Hepatocyte (in vitro differentiated cells): ENCODE results near the gene TMEM182. TPM values are rescaled to one million over a fixed set of nuclear protein-coding genes. Genes with fewer than 3 reads are reported as not detected.

Experiments used
- DNase-seq: peaks from one replicate; pipeline ENCODE4 v3.0.0-alpha.2; 2016; ENCODE audit warnings: low spot score
- H2AFZ ChIP-seq: fragments of 200-600 bp; sonication (generic); 2 replicates; pipeline ENCODE4 v1.6.0; 2016; ENCODE audit warnings: antibody characterized with exemption, mild to moderate bottlenecking
- H3K27ac ChIP-seq: fragments of 200-600 bp; sonication (generic); 2 replicates; pipeline ENCODE4 v1.5.1; 2016; ENCODE audit warnings: mild to moderate bottlenecking
- H3K27me3 ChIP-seq: fragments of 200-600 bp; sonication (generic); 2 replicates; pipeline ENCODE4 v1.6.1; 2016
- H3K36me3 ChIP-seq: fragments of 200-600 bp; sonication (generic); replicated peaks from 2 replicates; pipeline ENCODE4 v1.5.1; 2016; ENCODE audit warnings: low read depth; ENCODE audit not compliant: insufficient read depth
- H3K4me1 ChIP-seq: fragments of 200-600 bp; sonication (generic); 2 replicates; pipeline ENCODE4 v1.5.1; 2016; ENCODE audit warnings: mild to moderate bottlenecking, moderate library complexity; ENCODE audit not compliant: insufficient read depth
- H3K4me2 ChIP-seq: fragments of 200-600 bp; sonication (generic); 2 replicates; pipeline ENCODE4 v1.6.0; 2016
- H3K4me3 ChIP-seq: fragments of 200-600 bp; sonication (generic); 2 replicates; pipeline ENCODE4 v1.5.1; 2016; ENCODE audit warnings: mild to moderate bottlenecking
- H3K79me2 ChIP-seq: fragments of 200-600 bp; sonication (generic); 2 replicates; pipeline ENCODE4 v1.6.0; 2017; ENCODE audit warnings: mild to moderate bottlenecking
- H3K9me2 ChIP-seq: fragments of 200-600 bp; sonication (generic); replicated peaks from 2 replicates; pipeline ENCODE4 v1.6.0; 2017; ENCODE audit warnings: mild to moderate bottlenecking; ENCODE audit not compliant: insufficient read depth
- H3K9me3 ChIP-seq: fragments of 200-600 bp; sonication (generic); 2 replicates; pipeline ENCODE4 v1.5.1; 2016; ENCODE audit warnings: low read depth, mild to moderate bottlenecking
- H4K20me1 ChIP-seq: fragments of 200-600 bp; sonication (generic); 2 replicates; pipeline ENCODE4 v1.6.0; 2016; ENCODE audit warnings: mild to moderate bottlenecking; ENCODE audit not compliant: insufficient read depth, poor library complexity, severe bottlenecking
- CTCF ChIP-seq: fragments of 200-600 bp; sonication (generic); IDR thresholded peaks from 2 replicates; pipeline ENCODE4 v1.5.1; 2016; ENCODE audit warnings: antibody characterized with exemption, mild to moderate bottlenecking; ENCODE audit not compliant: poor library complexity
- EZH2 ChIP-seq: fragments of 200-600 bp; sonication (generic); IDR thresholded peaks from 2 replicates; pipeline ENCODE4 v1.6.1; 2016; ENCODE audit warnings: antibody characterized with exemption, mild to moderate bottlenecking, borderline replicate concordance
- EZH2phosphoT487 ChIP-seq: fragments of 200-600 bp; sonication (generic); IDR thresholded peaks from one replicate; pipeline ENCODE4 v1.6.1; 2018; ENCODE audit warnings: antibody characterized with exemption, mild to moderate bottlenecking, low read depth, moderate library complexity; ENCODE audit not compliant: unreplicated experiment, severe bottlenecking
- WGBS: methylation state at CpG from one replicate; pipeline ENCODE4 v1.1.6; 2016; ENCODE audit warnings: low lambda C conversion rate; ENCODE audit errors: missing lambda C conversion rate; 5-methylcytosine and 5-hydroxymethylcytosine counted together
- polyA plus RNA-seq: library from polyadenylated mRNA; unstranded; fragments of >200 nt; fragmentation: Nextera tagmentation; extraction: Ambion mirVana; gene quantifications from 2 replicates; pipeline ENCODE4 v1.2.1, GENCODE V29; 2016
- total RNA-seq: library from RNA; depleted of rRNA; stranded (reverse); fragments of >200 nt; gene quantifications from 2 replicates; pipeline ENCODE4 v1.2.3, GENCODE V29; 2014

The TMEM182 gene
- total and polyA plus RNA-seq, 2 experiments from 2014 or later, result 3.3 to 5.1 TPM

GRCh38 chr2:102837626-102838198 lies 75.9 kb downstream of the TMEM182 start:
- H3K27ac ChIP-seq, result no peak overlapping the region
- H2AFZ ChIP-seq, result no peak overlapping the region
- no peaks in the 10 kb centered on the region for H4K20me1 ChIP-seq
- no peak for DNase-seq
- no peaks in the 10 kb centered on the region for H3K79me2 ChIP-seq
- H3K36me3 ChIP-seq, result no peaks in the 10 kb centered on the region
- no peaks in the 10 kb centered on the region for H3K4me1 ChIP-seq
- no peak for TF ChIP-seq EZH2
- TF ChIP-seq CTCF, result no peak
- no peak for TF ChIP-seq EZH2phosphoT487
- H3K27me3 ChIP-seq, result no peaks in the 10 kb centered on the region
- 67% methylated on average over 8 of the region's 8 CpGs for WGBS
- no peaks in the 10 kb centered on the region for H3K9me2 ChIP-seq
- no peak overlapping the region for H3K4me3 ChIP-seq
- no peak overlapping the region for H3K4me2 ChIP-seq
- H3K9me3 ChIP-seq, result no peaks in the 10 kb centered on the region

GRCh38 chr2:102839668-102840388 lies 78.0 kb downstream of the TMEM182 start:
- no peak overlapping the region for H3K4me2 ChIP-seq
- no peaks in the 10 kb centered on the region for H3K27me3 ChIP-seq
- H3K4me1 ChIP-seq, result no peaks in the 10 kb centered on the region
- H3K9me3 ChIP-seq, result no peaks in the 10 kb centered on the region
- H3K4me3 ChIP-seq, result no peak overlapping the region
- TF ChIP-seq EZH2phosphoT487 (no peak), CTCF (peak; percentile 82)
- no peaks in the 10 kb centered on the region for H4K20me1 ChIP-seq
- no peaks in the 10 kb centered on the region for H3K79me2 ChIP-seq
- WGBS, result 44% methylated on average over 8 of the region's 8 CpGs
- H2AFZ ChIP-seq, result no peak overlapping the region
- H3K27ac ChIP-seq, result no peak overlapping the region
- no peaks in the 10 kb centered on the region for H3K9me2 ChIP-seq
- DNase-seq, result peak; percentile 69
- H3K36me3 ChIP-seq, result no peaks in the 10 kb centered on the region

GRCh38 chr2:102841107-102841840 lies 79.4 kb downstream of the TMEM182 start:
- H4K20me1 ChIP-seq, result no peaks in the 10 kb centered on the region
- peak overlapping the region; percentile 56 for H3K4me2 ChIP-seq
- H3K9me3 ChIP-seq, result no peaks in the 10 kb centered on the region
- no peaks in the 10 kb centered on the region for H3K27me3 ChIP-seq
- H3K79me2 ChIP-seq, result no peaks in the 10 kb centered on the region
- no peak for TF ChIP-seq EZH2
- peak; percentile 60 for TF ChIP-seq CTCF
- no peaks in the 10 kb centered on the region for H3K9me2 ChIP-seq
- DNase-seq, result peak; percentile 79
- no peaks in the 10 kb centered on the region for H3K4me1 ChIP-seq
- H3K4me3 ChIP-seq, result no peak overlapping the region
- H2AFZ ChIP-seq, result peak overlapping the region; percentile 60
- H3K36me3 ChIP-seq, result no peaks in the 10 kb centered on the region
- 55% methylated on average over 19 of the region's 19 CpGs for WGBS
- no peak overlapping the region for H3K27ac ChIP-seq
